NCI-H526 (cell line): ENCODE data around the gene KLF11.

Experiments used
- DNase-seq, 2 experiments: peaks; one replicate each; lab custom pipeline; 2025; lab: John Stamatoyannopoulos, UW

KLF11 gene

GRCh38 chr2:10042301-10043161 is 819 bp upstream of the KLF11 start:
- no peak for DNase-seq

- DNase-seq: peak; percentile 36 to 92
Measured at GRCh38 chr2:10043906-10044601, 704 bp downstream of the KLF11 start.

DNA sequence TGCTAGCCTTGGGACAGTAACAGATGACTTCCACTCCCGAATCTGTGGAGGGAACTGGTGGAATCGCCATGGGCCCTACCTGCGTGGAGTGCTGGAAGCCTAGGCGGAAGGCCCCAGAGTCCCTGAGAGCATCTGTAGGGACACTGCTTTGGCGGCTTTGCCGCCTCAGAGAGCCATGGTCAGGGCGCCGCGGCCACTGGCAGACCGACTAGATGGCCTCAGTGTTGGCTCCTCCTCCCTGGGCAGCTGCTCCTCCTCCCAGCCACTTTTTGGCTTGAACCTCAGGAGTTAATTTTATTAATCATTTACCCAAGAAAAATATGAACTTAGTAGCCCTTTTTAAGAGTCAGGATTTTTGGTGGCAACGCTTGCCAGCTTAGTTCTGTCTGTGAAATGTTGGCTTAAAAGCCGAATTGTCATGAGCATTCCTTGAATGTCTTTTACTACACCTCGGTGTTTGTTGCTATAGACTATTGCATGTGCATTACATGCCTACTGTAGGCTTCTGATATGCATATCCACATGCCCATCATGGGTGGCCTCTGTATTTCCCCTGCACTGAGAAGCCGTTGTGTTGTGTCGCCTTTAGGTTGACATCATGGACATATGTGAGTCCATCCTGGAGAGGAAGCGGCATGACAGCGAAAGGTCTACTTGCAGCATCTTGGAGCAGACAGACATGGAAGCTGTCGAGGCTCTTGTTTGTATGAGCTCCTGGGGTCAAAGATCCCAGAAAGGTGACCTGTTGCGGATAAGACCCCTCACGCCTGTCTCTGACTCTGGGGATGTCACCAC is 2.4 kb downstream of the KLF11 start:
- DNase-seq: no peak

DNA sequence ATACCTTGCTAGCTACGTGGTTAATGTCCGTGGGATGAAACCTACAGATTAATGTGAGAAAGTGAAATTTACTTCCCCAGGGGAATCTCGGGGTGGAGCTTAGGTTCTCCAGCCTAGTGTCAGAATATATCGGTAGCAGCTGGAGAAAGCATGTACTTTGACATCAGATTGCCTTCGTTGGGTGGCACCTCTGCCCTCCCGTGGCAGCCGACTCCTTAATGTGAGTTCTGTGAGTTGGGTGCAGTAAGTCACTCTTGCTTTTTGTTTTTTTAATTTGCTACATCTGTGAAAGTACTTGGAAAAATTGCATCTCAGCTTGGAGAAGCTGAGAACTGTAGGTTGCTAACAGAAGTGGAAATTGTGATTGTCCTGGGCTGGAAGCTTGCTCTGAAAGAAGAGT is 3.6 kb downstream of the KLF11 start:
- no peak for DNase-seq

GRCh38 chr2:10047616-10048500 is 4.5 kb downstream of the KLF11 start:
- DNase-seq: no peak

DNA sequence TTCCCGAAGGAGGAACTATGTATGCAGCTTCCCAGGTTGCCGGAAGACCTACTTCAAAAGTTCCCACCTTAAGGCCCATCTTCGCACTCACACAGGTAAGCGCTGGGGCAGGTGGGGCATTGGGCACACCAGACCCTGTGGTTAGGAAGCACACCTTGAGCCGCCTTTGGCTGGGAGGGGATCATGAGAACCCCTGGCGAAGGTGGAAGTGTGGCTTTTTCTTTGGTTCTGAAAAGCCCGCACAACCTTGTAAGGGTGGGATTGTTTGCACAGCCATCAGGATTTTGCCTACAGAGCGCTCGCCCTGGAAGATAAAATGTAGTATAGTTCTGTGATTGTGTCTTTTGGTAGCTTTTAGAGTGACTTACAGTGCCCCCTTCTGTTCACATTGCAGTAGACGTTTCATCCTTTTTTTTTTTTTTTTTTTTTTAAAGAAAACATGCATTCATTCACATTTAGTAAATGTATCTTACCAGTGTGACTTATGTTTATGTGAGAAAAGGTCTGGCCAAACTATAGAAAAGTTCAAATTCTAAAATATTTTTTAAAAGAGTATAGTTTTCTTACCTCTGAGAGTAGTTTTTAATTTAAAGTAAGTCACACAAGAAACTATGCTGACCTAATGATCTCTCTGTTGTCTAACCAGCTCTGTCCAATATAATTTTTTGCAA is 5.3 kb downstream of the KLF11 start:
- peak; percentile 41 to 59 for DNase-seq

DNA sequence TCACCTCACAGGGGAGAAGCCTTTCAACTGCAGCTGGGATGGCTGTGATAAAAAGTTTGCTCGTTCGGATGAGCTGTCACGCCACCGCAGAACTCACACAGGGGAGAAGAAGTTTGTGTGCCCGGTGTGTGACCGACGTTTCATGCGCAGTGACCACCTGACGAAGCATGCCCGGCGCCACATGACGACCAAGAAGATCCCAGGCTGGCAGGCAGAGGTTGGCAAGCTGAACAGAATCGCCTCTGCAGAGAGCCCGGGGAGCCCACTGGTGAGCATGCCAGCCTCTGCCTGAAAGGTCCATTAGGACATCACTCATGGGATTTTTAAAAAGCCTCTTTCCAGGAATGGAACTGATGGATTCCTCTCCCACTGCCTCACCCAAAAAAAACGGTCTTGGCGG is 8.9 kb downstream of the KLF11 start:
- DNase-seq: no peak

GRCh38 chr2:10053351-10053750 is 10.0 kb downstream of the KLF11 start:
- no peak for DNase-seq

GRCh38 chr2:10054424-10054823 is 11.1 kb downstream of the KLF11 start:
- DNase-seq: no peak

GRCh38 chr2:10054976-10055375 is 11.6 kb downstream of the KLF11 start:
- no peak for DNase-seq

DNA sequence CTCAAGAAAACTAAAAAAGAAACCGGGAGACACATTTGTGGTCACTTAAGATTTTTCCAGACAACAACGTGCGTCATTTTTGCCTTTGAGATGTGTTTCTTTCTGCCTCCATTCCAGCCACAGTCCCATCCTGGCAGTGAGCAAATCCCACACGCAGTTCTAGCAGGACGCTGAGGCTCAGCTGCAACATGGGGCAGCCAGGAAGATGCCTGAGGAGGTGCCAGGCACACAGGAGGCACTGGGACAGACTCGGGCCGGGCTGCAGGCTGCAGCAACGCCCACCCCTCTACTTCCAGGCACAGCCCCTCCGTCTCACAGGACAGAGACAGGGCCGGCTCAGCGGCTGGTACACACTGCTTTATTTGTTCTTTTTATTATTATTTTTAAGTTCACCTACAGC is 13.1 kb downstream of the KLF11 start:
- DNase-seq: peak in 1 of 2 experiments; percentile 24

DNA sequence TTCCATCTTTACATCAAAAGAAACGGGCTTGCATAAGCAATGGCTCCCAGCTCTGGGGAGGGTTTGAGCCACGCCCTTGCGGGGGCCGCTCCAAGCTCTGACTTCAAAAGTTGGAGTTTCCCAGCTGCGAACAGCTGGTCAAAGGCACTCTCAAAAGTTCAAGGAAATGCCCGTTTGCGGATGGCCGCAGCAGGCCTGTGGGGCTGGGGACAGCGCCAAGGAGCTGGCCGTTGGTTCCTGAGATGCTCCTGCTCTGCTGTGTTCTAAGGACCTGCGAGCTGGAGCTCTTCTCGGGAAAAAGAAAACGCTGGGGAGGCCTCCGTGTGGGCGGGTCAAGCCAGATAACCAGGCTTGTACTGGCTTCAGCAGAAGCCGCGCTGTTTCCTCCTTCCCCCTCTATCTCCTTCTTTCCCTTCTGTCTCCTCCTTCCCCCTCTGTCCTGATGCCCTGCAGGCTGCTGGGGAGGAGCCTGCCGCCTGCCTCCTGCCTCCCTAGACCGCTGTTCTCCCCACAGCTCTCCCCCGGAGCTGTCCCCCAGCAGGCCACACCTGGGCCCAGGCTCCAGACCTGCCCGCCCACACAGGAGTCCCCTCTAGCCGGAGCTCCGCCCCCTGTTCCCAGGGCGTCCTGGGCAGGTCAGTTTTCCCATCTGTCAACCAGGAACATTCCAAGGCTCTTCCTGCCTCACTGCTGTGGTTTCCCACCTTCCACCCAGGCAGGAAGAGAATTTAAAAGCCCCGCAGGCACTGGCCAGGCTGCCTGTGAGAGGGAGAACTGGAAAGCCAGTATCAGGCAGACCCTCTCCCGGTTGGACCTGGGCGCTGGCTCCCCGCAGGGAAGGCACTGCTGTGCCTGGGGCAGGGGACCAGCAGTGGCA is 14.1 kb downstream of the KLF11 start:
- DNase-seq: peak; percentile 58 to 86

GRCh38 chr2:10058251-10059015 is 15.1 kb downstream of the KLF11 start:
- no peak for DNase-seq

GRCh38 chr2:10059016-10059351 is 15.6 kb downstream of the KLF11 start:
- DNase-seq: no peak

DNA sequence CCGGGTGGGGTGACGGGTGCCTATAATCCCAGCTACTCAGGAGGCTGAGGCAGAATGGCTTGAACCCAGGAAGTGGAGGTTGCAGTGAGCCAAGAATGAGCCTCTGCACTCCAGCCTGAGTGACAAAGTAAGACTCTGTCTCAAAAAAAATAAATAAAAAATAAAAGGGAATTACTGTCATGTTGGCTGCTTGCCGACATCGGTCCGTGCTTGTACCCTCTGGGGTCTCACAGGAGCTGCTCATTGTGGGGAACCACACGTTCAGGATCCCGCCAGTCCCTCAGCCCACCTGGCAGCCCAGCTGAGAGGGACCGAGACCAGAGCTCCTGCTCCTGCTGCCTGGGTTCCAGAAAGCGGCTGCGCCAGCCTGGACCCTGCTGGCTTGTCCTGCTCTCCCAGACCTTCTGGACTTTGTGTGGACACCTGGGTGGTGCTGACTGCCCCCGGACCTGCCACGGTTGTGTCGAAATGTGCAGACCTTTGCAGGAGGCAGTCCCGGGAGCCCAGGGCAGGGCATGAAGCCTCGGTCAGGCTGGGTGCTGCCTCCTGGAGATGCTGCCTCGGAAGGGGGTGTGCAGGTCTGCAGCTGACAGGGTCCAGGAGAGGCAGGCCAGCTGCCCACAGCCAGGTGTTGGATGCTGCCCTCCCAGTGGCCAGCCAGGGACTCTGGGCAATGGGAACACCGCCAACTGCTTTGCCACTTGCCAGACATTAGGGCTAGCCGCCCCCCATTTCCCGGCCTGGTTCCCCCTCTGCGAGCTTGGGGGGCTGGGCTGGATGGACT is 16.4 kb downstream of the KLF11 start:
- DNase-seq: no peak

DNA sequence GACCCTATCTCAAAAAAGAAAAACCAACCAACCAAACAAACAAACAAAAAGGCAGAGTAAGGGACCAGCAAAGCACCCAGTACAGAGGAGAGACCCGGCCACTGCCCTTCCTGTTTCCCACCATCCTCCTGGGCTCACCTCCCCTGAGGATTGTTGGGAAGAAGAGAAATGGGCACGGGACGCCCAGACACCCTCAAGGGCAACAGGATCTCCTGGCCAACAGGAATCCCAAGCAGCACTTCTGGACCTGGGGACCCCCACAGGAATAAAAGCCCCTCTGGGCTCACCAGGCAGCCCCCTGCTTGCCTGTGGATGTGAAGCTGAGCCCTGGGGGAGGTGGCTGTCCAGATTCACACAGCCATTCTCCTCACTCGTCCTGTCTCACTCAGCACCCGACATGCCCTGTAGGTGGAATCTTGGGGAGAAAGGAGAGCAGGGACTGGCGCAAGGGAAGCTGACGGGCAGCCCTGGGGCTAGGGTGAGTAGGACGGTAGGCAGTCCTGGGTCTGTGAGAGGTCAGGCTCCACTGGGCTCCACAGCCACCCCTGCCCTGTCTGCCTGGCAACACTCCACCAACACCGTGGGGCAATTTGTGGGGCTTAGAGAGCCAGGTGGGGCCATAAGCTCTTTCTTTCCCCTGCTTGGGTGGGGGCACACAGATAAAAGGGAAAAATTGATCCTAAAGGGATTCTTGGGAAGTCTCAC is 18.0 kb downstream of the KLF11 start:
- DNase-seq: no peak

- DNase-seq: no peak
Measured at GRCh38 chr2:10062931-10063365, 19.6 kb downstream of the KLF11 start.

GRCh38 chr2:10063566-10063965 is 20.2 kb downstream of the KLF11 start:
- DNase-seq: no peak
